ENCODE data around the gene CAPN5.
"Not testable (repeated sequence)": the region's sequence is repeated elsewhere in the genome, so short reads cannot be mapped to it uniquely, and the experiment has no call there.

The CAPN5 gene

GRCh38 chr11:77044356-77044755 is 22.4 kb upstream of the CAPN5 start:
- no peak for DNase-seq (ENCODE audit: low read depth)

DNA sequence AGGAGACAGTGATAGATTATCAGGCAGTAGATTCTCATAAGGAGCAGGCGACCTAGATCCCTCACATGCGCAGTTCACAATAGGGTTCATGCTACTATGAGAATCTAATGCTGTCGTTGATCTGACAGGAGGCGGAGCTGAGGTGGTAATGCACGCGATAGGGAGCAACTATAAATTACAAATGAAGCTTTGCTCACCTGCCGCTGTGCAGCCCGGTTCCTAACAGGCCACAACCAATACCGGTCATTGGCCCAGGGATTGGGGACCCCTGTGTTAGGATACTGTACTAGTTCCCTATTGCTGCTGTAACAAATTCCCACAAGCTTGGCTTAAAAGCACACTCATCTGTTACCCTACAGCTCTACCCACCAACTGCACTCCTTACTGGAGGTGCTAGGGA is 21.9 kb upstream of the CAPN5 start:
- no peak for DNase-seq (ENCODE audit: low read depth)

DNA sequence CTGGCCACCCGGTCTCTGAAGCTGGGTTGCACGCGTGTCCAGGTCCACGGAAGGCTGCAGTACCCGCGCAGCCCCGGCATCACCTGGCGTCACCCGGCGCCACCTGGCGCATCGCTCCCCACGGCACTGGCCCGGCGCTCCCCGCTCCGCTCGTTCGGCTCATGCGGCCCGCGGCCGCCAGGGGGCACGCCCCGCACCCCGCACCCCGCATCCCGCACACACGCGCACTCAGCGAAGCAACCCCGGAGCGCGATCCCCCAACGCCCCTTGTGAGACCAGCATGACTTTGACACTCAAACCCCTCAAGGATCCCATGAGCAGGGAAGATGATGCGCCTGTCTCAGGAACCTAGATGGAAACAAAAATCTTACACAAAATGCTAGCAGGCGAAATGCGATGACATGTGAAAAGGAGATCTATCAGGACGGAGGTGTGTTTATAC is 20.7 kb upstream of the CAPN5 start:
- DNase-seq (ENCODE audit: low read depth), result peak; percentile 46

DNA sequence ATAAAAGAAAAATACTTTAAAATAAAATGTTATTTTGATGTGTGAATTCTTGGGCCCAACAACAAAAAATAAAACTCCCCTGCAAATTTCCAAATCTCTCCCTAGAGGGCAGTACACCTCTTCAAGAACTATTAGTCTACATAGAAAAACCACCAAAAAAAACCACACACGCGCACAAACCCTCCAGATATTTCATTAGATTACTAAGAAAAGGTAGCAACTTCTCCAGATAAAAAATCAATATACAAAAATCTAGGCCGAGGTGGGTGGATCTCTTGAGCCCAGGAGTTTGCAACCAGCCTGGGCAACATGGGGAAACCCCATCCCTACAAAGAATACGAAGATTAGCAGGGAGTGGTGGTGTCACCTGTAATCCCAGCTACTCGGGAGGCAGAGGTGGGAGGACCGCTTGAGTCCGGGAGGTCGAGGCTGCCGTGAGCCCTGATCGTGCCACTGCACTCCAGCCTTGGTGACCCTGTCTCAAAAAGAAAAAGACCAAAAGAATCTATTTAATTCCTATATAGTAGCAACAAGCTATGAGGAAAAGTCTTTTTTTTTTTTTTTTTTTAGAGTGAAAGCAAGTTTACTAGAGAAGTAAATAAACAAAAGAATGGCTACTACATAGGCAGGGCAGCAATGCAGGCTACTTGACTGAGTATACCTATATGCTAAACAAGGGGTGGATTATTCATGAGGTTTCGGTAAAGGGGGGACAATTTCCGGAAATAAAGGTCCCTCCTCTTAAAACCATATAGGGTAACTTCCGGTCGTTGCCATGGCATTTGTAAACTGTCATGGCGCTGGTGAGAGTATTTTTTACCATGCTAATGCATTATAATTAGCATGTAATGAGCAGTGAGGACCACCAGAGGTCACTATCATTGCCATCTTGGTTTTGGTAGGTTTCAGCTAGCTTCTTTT is 19.5 kb upstream of the CAPN5 start:
- DNase-seq (ENCODE audit: low read depth), result peak; percentile 56

DNA sequence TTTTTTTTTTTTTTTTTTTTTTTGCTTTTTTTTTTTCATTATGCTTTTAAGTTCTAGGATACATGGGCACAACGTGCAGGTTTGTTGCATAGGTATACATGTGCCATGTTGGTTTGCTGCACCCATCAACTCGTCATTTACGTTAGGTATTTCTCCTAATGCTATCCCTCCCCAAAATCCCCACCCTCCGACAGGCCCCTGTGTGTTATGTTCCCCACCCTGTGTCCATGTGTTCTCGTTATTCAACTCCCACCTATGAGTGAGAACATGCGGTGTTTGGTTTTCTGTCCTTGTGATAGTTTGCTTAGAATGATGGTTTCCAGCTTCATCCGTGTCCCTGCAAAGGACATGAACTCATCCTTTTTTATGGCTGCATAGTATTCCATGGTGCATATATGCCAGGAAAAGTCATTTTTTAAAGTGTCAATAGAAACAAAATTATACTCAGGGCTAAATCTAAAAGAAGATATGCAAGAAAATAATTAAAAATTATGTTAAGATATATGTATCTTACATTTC is 18.8 kb upstream of the CAPN5 start:
- not testable (repeated sequence) for DNase-seq (ENCODE audit: low read depth)

- no peak for DNase-seq (ENCODE audit: low read depth)
Measured at GRCh38 chr11:77049026-77049425, 17.7 kb upstream of the CAPN5 start.

- DNase-seq (ENCODE audit: low read depth), result no peak
Measured at GRCh38 chr11:77051511-77051910, 15.3 kb upstream of the CAPN5 start.

DNA sequence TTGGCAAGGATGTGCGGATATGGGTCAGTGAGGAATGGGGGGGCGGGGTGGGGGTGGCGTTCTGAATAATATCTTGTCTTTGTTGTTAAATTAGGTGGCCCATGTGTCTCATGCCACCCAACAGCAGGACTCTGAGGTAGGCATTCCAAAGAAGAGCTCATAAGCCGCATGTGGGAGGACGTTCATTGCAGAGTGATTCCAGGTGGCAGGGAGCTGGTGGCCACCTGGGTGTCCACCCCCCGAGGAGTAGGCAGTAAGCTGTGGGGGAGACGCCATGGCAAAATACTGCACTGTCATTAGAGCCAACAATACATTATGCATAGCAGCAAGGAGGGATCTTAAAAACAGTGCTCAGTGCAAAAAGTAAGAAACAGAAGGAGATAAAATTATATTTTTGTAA is 14.3 kb upstream of the CAPN5 start:
- DNase-seq (ENCODE audit: low read depth), result no peak

DNA sequence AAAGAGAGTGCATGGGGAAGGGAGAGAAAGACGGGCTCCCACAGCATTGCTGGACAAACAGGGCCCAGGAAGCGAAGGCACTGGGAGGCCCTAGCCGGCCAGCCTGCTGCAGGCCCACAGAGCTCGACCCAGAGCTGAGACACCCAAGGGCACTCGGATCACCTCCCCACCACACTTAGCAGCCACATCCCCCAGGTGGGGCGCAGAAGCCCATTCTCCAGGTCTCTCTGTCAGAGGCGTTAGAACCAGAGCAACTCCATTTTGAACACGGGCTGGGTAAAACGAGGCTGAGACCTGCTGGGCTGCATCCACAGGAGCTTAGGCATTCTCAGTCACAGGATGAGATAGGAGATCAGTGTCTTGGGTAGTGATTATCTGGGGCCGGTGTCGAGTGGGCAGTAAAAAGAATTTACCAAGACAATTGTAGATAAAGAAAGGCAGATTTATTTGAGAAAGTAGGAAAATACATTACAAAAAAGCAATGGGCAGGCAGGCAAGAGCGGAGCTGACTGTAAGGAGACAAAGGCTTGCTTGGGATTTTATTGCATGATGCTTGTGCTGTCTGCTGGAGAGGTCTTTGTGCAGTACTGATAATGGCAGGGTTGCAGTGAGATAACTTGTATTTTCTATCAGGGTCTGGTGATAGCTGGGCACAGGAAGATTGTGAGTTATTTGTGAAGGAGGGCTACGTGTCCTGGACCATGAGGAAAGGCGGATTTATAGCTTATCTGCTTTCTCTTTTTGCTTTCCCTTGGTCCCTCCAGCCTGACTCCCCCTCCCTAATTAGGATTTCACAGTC is 13.4 kb upstream of the CAPN5 start:
- DNase-seq (ENCODE audit: low read depth), result no peak

DNA sequence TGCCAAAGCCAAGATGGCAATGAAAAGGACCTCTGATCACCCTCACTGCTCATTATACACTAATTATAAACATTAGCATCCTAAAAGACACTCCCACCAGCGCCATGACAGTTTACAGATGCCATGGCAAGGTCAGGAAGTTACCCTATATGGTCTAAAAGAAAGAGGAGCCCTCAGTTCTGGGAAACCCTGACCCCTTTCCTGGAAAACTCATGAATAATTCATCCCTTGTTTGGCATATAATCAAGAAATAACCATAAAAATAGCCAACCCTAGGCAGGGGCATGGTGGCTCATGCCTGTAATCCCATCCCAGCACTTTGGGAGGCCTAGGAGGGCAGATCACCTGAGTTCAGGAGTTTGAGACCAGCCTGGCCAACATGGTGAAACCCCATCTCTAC is 12.7 kb upstream of the CAPN5 start:
- no peak for DNase-seq (ENCODE audit: low read depth)

DNA sequence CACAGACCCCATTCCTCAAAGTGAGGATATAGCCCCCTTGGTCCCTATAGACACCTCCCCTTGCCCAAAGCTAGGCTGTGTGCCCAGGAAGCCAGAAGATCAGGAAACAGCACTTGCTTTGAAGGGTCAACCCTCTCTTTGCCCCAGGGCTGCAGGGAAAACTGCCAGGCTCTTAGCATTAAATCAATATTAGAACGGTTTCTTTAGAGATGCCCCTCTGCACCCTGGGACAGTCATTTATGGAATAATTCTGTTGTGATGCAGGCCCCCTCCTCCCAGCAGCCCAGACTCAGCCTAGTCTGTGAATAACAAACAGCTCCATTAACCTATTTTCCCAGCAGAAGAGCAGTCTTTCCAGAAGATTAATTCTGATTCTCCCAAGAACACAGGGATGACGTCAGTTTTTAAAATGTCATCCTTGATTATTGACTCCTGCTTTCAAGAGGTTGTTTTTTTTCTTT is 11.6 kb upstream of the CAPN5 start:
- DNase-seq (ENCODE audit: low read depth), result no peak

GRCh38 chr11:77055913-77056312 is 10.9 kb upstream of the CAPN5 start:
- DNase-seq (ENCODE audit: low read depth), result no peak

DNA sequence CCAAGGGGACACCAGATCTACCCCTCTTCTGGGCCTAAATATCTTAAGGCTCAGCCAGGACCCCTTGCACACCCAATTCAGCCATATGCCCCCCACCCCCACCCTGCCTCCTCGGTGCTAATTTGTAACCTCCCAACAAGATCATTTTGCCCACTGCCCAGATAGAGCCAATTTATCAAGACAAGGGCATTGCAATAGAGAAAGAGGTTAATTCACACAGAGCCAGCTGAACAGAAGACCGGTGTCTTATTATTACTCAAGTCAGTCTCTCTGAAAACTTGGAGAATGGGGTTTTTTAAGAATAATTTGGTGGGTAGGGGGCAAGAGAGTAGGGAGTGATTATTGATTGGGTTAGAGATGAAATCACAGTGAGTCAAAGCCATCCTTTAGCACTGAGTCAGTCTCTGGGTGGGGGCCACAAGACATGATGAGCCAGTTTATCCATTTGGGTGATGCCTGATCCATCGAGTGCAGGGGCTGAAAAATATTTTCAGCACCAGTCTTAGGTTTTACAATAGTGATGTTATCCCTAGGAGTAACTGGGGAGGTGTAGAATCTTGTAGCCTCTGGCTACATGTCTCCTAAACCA is 9.9 kb upstream of the CAPN5 start:
- DNase-seq (ENCODE audit: low read depth), result no peak

GRCh38 chr11:77057938-77058474 is 8.8 kb upstream of the CAPN5 start:
- DNase-seq (ENCODE audit: low read depth), result no peak

DNA sequence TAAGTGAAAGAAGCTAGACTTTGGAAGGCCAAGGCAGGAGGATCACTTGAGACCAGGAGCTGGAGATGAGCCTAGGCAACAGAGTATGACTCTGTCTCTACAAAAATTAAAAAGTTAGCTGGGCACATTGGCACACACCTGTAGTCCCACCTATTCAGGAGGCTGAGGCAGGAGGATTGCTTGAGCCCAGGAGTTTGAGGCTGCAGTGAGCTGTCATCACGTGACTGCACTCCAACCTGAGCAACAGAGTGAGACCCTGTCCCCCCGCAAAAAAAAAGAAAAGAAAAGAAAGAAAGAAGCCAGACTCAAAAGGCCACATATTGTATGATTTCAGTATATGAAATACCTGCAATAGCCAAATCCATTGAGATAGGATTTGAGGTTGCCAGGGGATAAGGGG is 7.9 kb upstream of the CAPN5 start:
- no peak for DNase-seq (ENCODE audit: low read depth)

- DNase-seq (ENCODE audit: low read depth), result no peak
Measured at GRCh38 chr11:77059806-77060205, 7.0 kb upstream of the CAPN5 start.

- no peak for DNase-seq (ENCODE audit: low read depth)
Measured at GRCh38 chr11:77060234-77060633, 6.5 kb upstream of the CAPN5 start.

DNA sequence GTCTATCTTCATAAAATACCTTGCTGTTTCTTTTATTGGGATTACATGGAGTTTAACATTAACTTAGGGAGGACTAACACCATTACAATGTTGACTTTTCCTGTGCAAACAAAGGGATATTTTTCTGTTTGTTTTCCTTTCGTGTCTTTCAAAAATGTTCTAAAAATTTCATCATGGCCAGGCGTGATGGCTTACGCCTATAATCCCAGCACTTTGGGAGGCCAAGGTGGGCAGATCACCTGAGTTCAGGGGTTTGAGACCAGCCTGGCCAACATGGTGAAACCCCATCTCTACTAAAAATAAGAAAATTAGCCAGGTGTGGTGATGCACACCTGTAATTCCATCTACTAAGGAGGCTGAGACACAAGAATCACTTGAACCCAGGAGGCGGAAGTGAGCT is 5.5 kb upstream of the CAPN5 start:
- DNase-seq (ENCODE audit: low read depth), result not testable (repeated sequence)

GRCh38 chr11:77062924-77063323 is 3.8 kb upstream of the CAPN5 start:
- no peak for DNase-seq (ENCODE audit: low read depth)

DNA sequence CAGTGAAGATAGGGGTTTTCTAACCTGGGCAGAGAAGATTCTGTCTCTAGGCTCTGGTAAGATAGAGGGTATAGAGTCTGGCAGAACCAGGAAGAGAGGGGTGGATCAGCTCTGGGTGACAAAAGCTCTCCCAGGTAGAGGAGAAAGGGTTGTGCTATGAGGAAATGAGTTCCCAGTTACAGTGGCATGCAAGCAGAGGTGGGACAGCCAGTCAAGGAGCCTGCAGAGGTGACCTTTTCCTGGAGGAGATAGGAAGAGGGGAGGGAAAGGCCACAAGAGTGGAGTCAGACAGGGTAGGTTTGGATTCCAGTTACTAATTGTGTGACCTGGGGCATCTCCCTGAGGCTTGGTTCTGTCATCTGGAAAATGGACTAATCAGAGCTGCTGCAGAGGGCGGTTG is 3.4 kb upstream of the CAPN5 start:
- DNase-seq (ENCODE audit: low read depth), result no peak

DNA sequence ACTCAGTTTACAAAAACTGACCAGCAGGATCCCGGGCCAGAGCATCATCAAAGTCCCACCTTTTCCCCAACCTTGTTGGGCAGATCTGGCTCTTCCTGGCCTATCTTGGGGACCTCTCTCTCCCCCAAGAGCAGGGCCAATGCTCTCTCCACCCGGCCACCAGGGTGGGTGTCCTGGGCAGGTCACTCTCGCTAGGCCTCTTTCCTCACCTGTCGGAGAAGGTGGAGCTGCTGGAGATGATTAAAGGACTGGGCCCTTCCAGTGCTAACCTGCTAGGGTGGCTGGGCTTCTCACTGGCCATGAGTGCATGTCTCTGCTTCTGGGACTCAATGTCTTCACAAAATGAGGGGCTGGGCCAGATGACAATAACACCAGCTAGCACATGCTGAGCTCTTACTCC is 2.9 kb upstream of the CAPN5 start:
- DNase-seq (ENCODE audit: low read depth), result no peak

DNA sequence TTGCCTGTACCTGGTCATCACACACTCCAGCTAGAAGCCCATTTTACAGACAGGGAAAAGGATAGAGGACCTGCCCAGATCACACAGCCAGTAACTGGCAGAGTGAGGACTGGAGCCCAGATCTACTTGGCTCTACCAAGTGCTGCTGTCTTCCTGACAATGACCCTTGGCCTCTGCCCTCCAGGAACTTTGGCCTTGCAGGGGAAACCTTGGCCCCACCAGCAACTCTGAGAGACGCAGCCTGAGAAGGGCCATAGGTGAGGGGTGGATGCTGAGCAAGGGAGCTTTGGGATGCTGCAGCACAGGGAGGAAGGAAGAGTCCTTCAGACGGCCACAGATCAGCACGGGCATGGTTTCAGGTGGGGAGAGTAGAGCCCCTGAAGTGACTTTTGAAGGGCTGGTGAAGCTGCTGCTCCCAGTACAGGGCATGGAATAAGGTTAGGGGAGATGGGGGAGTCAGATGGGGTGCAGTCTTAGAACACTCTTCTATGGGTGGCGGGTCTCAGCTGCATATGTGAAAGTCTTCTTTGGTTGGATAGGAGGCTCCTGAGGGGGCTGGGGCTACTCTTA is 2.0 kb upstream of the CAPN5 start:
- no peak for DNase-seq (ENCODE audit: low read depth)

Measured in activated T-helper 1 cell treated with Interleukin-2 at 50 U/mL for 16 hours (primary cell).